ENCODE results near the gene CEP126.

The CEP126 gene

GRCh38 chr11:101907815-101908214, 7.0 kb upstream of the CEP126 start:
- H3K9me3 ChIP-seq (ENCODE audit: control insufficient read depth in 1 of 2, low read length in 2 of 2): no peaks in the 10 kb centered on the region
- no peaks in the 10 kb centered on the region for H3K27me3 ChIP-seq (ENCODE audit: low read depth, low read length)
- no peaks in the 10 kb centered on the region for H3K4me1 ChIP-seq (ENCODE audit: control insufficient read depth in 1 of 2, insufficient read depth in 2 of 2, low read length in 2 of 2)
- H3K36me3 ChIP-seq (ENCODE audit: control insufficient read depth in 1 of 2, insufficient read depth in 2 of 2, low read length in 2 of 2): no peaks in the 10 kb centered on the region
- H3K27ac ChIP-seq (ENCODE audit: low read length): no peak overlapping the region
- H3K4me3 ChIP-seq (ENCODE audit: low read depth in 1 of 2, low read length in 2 of 2): no peak overlapping the region

- peaks cover under 1 to 9% of the 10 kb centered on the region in 2 donors for H3K4me1 ChIP-seq (ENCODE audit: control insufficient read depth in 1 of 2, insufficient read depth in 2 of 2, low read length in 2 of 2)
- no peak overlapping the region for H3K27ac ChIP-seq (ENCODE audit: low read length)
- H3K36me3 ChIP-seq (ENCODE audit: control insufficient read depth in 1 of 2, insufficient read depth in 2 of 2, low read length in 2 of 2): peaks cover 0 to under 1% of the 10 kb centered on the region in 2 donors
- H3K4me3 ChIP-seq (ENCODE audit: low read depth in 1 of 2, low read length in 2 of 2): no peak overlapping the region
- H3K27me3 ChIP-seq (ENCODE audit: low read depth, low read length): no peaks in the 10 kb centered on the region
- no peaks in the 10 kb centered on the region for H3K9me3 ChIP-seq (ENCODE audit: control insufficient read depth in 1 of 2, low read length in 2 of 2)
These were observed 5.7 kb upstream of the CEP126 start for GRCh38 chr11:101909087-101909486.

GRCh38 chr11:101912823-101913284, 2.0 kb upstream of the CEP126 start:
- Histone ChIP-seq H3K27me3 (ENCODE audit: low read depth, low read length) (no peaks in the 10 kb centered on the region), H3K9me3 (ENCODE audit: control insufficient read depth in 1 of 2, low read length in 2 of 2) (no peaks in the 10 kb centered on the region), H3K4me3 (ENCODE audit: low read depth in 1 of 2, low read length in 2 of 2) (no peak overlapping the region), H3K4me1 (ENCODE audit: control insufficient read depth in 1 of 2, insufficient read depth in 2 of 2, low read length in 2 of 2) (peaks cover 4 to 20% of the 10 kb centered on the region in 2 donors), H3K27ac (ENCODE audit: low read length) (no peak overlapping the region), H3K36me3 (ENCODE audit: control insufficient read depth in 1 of 2, insufficient read depth in 2 of 2, low read length in 2 of 2) (peaks cover 0 to 7% of the 10 kb centered on the region in 2 donors)

DNA sequence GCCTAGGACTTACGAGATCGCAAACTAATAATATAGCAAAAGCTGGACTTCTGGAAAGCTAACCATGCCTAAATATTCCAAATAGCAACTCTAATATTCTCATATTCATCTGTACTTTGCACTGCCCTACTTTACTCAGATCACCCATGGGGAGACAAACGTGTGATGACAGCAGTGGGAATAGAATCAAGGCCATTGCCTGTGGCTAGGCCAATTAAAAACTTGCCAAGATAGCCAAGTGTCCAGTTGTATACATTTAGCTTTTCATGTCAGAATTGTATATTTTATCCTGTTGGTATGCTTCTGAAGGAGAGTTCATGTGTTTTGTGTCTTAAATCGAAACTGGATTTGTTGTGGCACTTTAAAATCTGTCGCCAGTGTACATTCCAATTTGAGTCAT, 1.2 kb upstream of the CEP126 start:
- Histone ChIP-seq H3K27me3 (ENCODE audit: low read depth, low read length) (no peaks in the 10 kb centered on the region), H3K4me3 (ENCODE audit: low read depth in 1 of 2, low read length in 2 of 2) (no peak overlapping the region), H3K9me3 (ENCODE audit: control insufficient read depth in 1 of 2, low read length in 2 of 2) (no peaks in the 10 kb centered on the region), H3K36me3 (ENCODE audit: control insufficient read depth in 1 of 2, insufficient read depth in 2 of 2, low read length in 2 of 2) (peaks cover 0 to 7% of the 10 kb centered on the region in 2 donors), H3K27ac (ENCODE audit: low read length) (peak overlapping the region; percentile 42), H3K4me1 (ENCODE audit: control insufficient read depth in 1 of 2, insufficient read depth in 2 of 2, low read length in 2 of 2) (peaks cover 4 to 20% of the 10 kb centered on the region in 2 donors)

DNA sequence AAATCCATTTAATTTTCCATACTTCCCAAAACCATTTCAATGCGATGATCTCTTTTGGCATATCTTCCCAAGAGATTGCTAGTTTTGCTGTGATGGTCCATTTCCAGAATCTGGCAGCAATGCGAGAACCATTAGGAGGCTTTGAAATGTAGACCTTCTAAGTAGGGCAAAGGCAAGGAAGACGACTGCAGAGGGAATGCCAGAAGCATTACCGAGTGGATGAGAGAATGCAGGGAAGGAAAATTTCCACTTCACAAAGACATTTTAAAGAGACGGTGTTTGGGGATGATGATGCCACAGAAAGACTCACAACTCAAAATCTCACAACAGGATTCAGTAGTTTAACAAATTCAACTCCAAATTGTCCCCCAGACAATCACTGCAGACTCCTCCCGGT, 471 bp upstream of the CEP126 start:
- Histone ChIP-seq H3K27ac (ENCODE audit: low read length) (peak overlapping the region; percentile 47), H3K36me3 (ENCODE audit: control insufficient read depth in 1 of 2, insufficient read depth in 2 of 2, low read length in 2 of 2) (peaks cover 0 to 7% of the 10 kb centered on the region in 2 donors), H3K9me3 (ENCODE audit: control insufficient read depth in 1 of 2, low read length in 2 of 2) (no peaks in the 10 kb centered on the region), H3K4me1 (ENCODE audit: control insufficient read depth in 1 of 2, insufficient read depth in 2 of 2, low read length in 2 of 2) (peaks cover 4 to 20% of the 10 kb centered on the region in 2 donors), H3K4me3 (ENCODE audit: low read depth in 1 of 2, low read length in 2 of 2) (peak overlapping the region; percentile 83 to 84), H3K27me3 (ENCODE audit: low read depth, low read length) (no peaks in the 10 kb centered on the region)

GRCh38 chr11:101915791-101916291, 1.0 kb downstream of the CEP126 start:
- Histone ChIP-seq H3K36me3 (ENCODE audit: control insufficient read depth in 1 of 2, insufficient read depth in 2 of 2, low read length in 2 of 2) (peaks cover 0 to 11% of the 10 kb centered on the region in 2 donors), H3K27me3 (ENCODE audit: low read depth, low read length) (no peaks in the 10 kb centered on the region), H3K4me3 (ENCODE audit: low read depth in 1 of 2, low read length in 2 of 2) (peak overlapping the region; percentile 83 to 84), H3K4me1 (ENCODE audit: control insufficient read depth in 1 of 2, insufficient read depth in 2 of 2, low read length in 2 of 2) (peaks cover 4 to 20% of the 10 kb centered on the region in 2 donors), H3K9me3 (ENCODE audit: control insufficient read depth in 1 of 2, low read length in 2 of 2) (no peaks in the 10 kb centered on the region), H3K27ac (ENCODE audit: low read length) (peak overlapping the region; percentile 93)

DNA sequence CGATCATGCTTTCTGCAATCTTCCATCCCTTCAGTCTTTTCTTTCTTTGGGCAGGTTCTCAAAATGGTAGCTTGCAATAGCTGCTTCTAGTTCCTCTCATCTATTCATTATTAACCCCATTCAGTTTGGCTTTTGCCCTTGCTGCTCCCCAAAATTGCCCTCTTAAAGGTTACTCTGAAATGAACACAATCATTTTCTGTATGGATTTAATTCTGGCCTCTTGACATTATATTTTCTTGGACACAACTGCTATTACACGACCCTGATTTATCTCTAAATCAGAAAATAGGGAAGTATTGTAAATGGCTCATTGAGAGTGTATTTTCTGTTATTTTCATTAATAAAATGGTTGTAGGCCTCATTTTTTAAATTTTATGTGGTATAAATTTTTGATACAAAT, 1.6 kb downstream of the CEP126 start, which contains the start of gene ANGPTL5:
ANGPTL5 (minus strand) TSS at position 101 of the 400 bp plus-strand sequence. CDS start 8,613 bp downstream, outside the sequence.
- H3K4me3 ChIP-seq (ENCODE audit: low read depth in 1 of 2, low read length in 2 of 2): peak within 1 kb of the TSS; percentile 83 to 84
- peak within 1 kb of the TSS; percentile 93 for H3K27ac ChIP-seq (ENCODE audit: low read length)
- H3K4me1 ChIP-seq (ENCODE audit: control insufficient read depth in 1 of 2, insufficient read depth in 2 of 2, low read length in 2 of 2): peaks cover 4 to 20% of the 10 kb centered on the region in 2 donors
- H3K9me3 ChIP-seq (ENCODE audit: control insufficient read depth in 1 of 2, low read length in 2 of 2): no peaks in the 10 kb centered on the region
- H3K27me3 ChIP-seq (ENCODE audit: low read depth, low read length): no peaks in the 10 kb centered on the region
- H3K36me3 ChIP-seq (ENCODE audit: control insufficient read depth in 1 of 2, insufficient read depth in 2 of 2, low read length in 2 of 2): peaks cover 0 to 11% of the 10 kb centered on the region in 2 donors

DNA sequence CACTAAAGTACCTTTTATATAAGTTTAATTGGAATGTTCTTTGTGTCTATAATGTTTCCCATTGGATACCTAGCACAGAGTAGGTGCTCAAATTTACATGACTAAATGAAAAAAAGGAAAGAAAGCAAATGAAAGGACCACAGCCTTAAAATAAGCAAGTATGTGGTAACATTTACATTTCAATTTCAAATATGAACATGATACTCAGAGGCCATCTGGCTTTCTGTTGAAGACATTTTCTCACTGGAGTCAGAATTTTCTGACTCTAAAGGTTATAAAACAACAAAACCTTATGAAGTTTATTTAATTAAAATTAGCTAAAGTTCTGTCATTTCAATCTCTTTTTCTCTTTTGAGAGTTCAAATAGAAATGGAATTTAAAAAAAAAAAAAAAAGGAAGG, 2.4 kb downstream of the CEP126 start:
- H3K4me3 ChIP-seq (ENCODE audit: low read depth in 1 of 2, low read length in 2 of 2): no peak overlapping the region
- H3K27ac ChIP-seq (ENCODE audit: low read length): no peak overlapping the region
- peaks cover 4 to 20% of the 10 kb centered on the region in 2 donors for H3K4me1 ChIP-seq (ENCODE audit: control insufficient read depth in 1 of 2, insufficient read depth in 2 of 2, low read length in 2 of 2)
- H3K36me3 ChIP-seq (ENCODE audit: control insufficient read depth in 1 of 2, insufficient read depth in 2 of 2, low read length in 2 of 2): peaks cover 0 to 11% of the 10 kb centered on the region in 2 donors
- H3K27me3 ChIP-seq (ENCODE audit: low read depth, low read length): no peaks in the 10 kb centered on the region
- H3K9me3 ChIP-seq (ENCODE audit: control insufficient read depth in 1 of 2, low read length in 2 of 2): no peaks in the 10 kb centered on the region

GRCh38 chr11:101920992-101921391, 6.2 kb downstream of the CEP126 start:
- Histone ChIP-seq H3K9me3 (ENCODE audit: control insufficient read depth in 1 of 2, low read length in 2 of 2) (no peaks in the 10 kb centered on the region), H3K36me3 (ENCODE audit: control insufficient read depth in 1 of 2, insufficient read depth in 2 of 2, low read length in 2 of 2) (peaks cover 0 to 9% of the 10 kb centered on the region in 2 donors), H3K27ac (ENCODE audit: low read length) (no peak overlapping the region), H3K27me3 (ENCODE audit: low read depth, low read length) (no peaks in the 10 kb centered on the region), H3K4me1 (ENCODE audit: control insufficient read depth in 1 of 2, insufficient read depth in 2 of 2, low read length in 2 of 2) (peaks cover 0 to 6% of the 10 kb centered on the region in 2 donors), H3K4me3 (ENCODE audit: low read depth in 1 of 2, low read length in 2 of 2) (no peak overlapping the region)

GRCh38 chr11:101923554-101923953, 8.7 kb downstream of the CEP126 start:
- peaks cover 0 to 9% of the 10 kb centered on the region in 2 donors for H3K36me3 ChIP-seq (ENCODE audit: control insufficient read depth in 1 of 2, insufficient read depth in 2 of 2, low read length in 2 of 2)
- no peak overlapping the region for H3K27ac ChIP-seq (ENCODE audit: low read length)
- no peaks in the 10 kb centered on the region for H3K27me3 ChIP-seq (ENCODE audit: low read depth, low read length)
- no peak overlapping the region for H3K4me3 ChIP-seq (ENCODE audit: low read depth in 1 of 2, low read length in 2 of 2)
- no peaks in the 10 kb centered on the region for H3K4me1 ChIP-seq (ENCODE audit: control insufficient read depth in 1 of 2, insufficient read depth in 2 of 2, low read length in 2 of 2)
- no peaks in the 10 kb centered on the region for H3K9me3 ChIP-seq (ENCODE audit: control insufficient read depth in 1 of 2, low read length in 2 of 2)

DNA sequence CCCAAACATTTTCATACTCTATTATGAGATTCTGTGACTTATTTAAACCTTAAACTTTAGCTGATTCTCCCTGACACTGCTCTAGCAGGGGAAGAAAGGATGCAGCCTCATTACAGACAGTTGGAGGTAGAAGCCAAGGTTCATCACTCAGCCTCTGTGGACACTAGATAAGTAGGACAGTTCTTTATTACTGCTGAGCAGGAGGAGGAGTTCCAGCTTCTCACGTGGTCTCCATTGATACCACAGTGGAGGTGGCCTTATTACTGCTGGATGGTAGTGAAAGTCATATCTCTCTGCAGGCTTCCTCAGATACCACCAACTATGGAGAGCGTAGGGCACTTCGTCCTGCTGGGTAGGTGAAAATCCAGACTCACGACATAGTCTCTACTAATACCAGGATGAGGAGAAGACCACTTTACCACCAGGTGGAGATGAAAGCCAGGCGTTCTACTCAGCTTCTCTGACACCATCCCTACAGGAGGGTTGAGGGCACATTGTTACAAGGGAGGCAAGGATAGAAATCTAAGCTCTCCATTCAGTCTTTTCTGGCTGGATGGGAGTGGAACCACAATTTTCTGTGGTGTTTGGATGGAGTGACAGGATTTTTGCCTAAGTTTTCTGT, 14.6 kb downstream of the CEP126 start:
- Histone ChIP-seq H3K27me3 (ENCODE audit: low read depth, low read length) (no peaks in the 10 kb centered on the region), H3K4me3 (ENCODE audit: low read depth in 1 of 2, low read length in 2 of 2) (no peak overlapping the region), H3K4me1 (ENCODE audit: control insufficient read depth in 1 of 2, insufficient read depth in 2 of 2, low read length in 2 of 2) (no peaks in the 10 kb centered on the region), H3K27ac (ENCODE audit: low read length) (no peak overlapping the region), H3K9me3 (ENCODE audit: control insufficient read depth in 1 of 2, low read length in 2 of 2) (no peaks in the 10 kb centered on the region), H3K36me3 (ENCODE audit: control insufficient read depth in 1 of 2, insufficient read depth in 2 of 2, low read length in 2 of 2) (peaks cover 0 to 12% of the 10 kb centered on the region in 2 donors)

Data from muscle layer of duodenum (tissue), 2 donors.